Stomach (tissue), 9 donors: ENCODE results near the gene ESPN. TPM values are rescaled to one million over a fixed set of nuclear protein-coding genes. Genes with fewer than 3 reads are reported as not detected.
A peak's percentile ranks its signal among the peaks of the same experiment; 100 is the strongest.

ENCODE experiments used
- DNase-seq, 2 donors: peaks; one replicate each; pipeline versions ENCODE4 v3.0.0 to v3.0.0-alpha.2; 2013 to 2019
- H3K27ac ChIP-seq, 5 donors: fragments of 200-600 bp in 4 of 5; sonication (generic) in 4 of 5; one replicate each; pipeline ENCODE4 v1.5.1; 2013 to 2019; ENCODE audit warnings: mild to moderate bottlenecking in 1 of 5, moderate library complexity in 1 of 5
- H3K27me3 ChIP-seq, 3 donors: fragments of 200-600 bp; sonication (generic); one replicate each; pipeline ENCODE4 v1.5.1; 2017 to 2019; ENCODE audit warnings: mixed run types in 1 of 3
- H3K36me3 ChIP-seq, 4 donors: fragments of 200-600 bp; sonication (generic); 1 replicate in 3 of 4; 2 replicates in 1 of 4; pipeline ENCODE4 v1.5.1; 2016 to 2019
- H3K4me1 ChIP-seq, 4 donors: fragments of 200-600 bp; sonication (generic); one replicate each; pipeline ENCODE4 v1.5.1; 2016 to 2019
- H3K4me3 ChIP-seq, 4 donors: fragments of 200-600 bp; sonication (generic) in 3 of 4; one replicate each; pipeline ENCODE4 v1.5.1; 2016 to 2019; ENCODE audit warnings: mild to moderate bottlenecking in 1 of 4
- H3K9me3 ChIP-seq, 4 donors: fragments of 200-600 bp; sonication (generic); one replicate each; pipeline ENCODE4 v1.5.1; 2016 to 2019
- CTCF ChIP-seq, 7 experiments: fragments of 450-650 bp in 4 of 7; fragments of 200-600 bp in 3 of 7; sonication (generic) in 3 of 7; IDR thresholded peaks; one replicate each; pipeline ENCODE4 v1.5.1; 2016 to 2019; ENCODE audit warnings: antibody characterized with exemption in 7 of 7, control low read depth in 2 of 7, mild to moderate bottlenecking in 1 of 7
- EP300 ChIP-seq: sonication (generic); formaldehyde crosslinking; IDR thresholded peaks from one replicate; pipeline ENCODE4 v1.6.1; 2017; ENCODE audit warnings: antibody characterized with exemption
- POLR2A ChIP-seq, 4 donors: fragments of 450-650 bp; IDR thresholded peaks; one replicate each; pipeline ENCODE4 v1.6.1; 2016; ENCODE audit warnings: antibody characterized with exemption in 4 of 4, control low read depth in 2 of 4, mild to moderate bottlenecking in 1 of 4, moderate library complexity in 1 of 4
- POLR2AphosphoS5 ChIP-seq, 3 donors: sonication (generic); formaldehyde crosslinking; IDR thresholded peaks; one replicate each; pipeline ENCODE4 v1.6.1; 2016; ENCODE audit warnings: antibody characterized with exemption in 3 of 3
- WGBS, 5 donors: extraction: QIAGEN DNeasy Blood & Tissue Kit in 3 of 5; methylation state at CpG; one replicate each; pipeline versions ENCODE4 v1.1.5 to v1.1.7; 2013 to 2018; 5-methylcytosine and 5-hydroxymethylcytosine counted together
- intact Hi-C: fragments of 100-400 bp; cut with DNase I; formaldehyde crosslinking; loops from one replicate; pipeline ENCODE4 v1.15.1; 2023; ENCODE audit warnings: low total_unique reads
- polyA plus RNA-seq, 3 donors: library from polyadenylated mRNA; stranded (reverse); fragments of 200-250 nt; gene quantifications; one replicate each; pipeline ENCODE4 v1.2.3, GENCODE V29; 2013
- total RNA-seq, 5 donors: library from RNA; depleted of rRNA; stranded (reverse); fragments of >200 nt; gene quantifications; one replicate each; pipeline versions ENCODE4 v1.1.0 to v1.2.3, GENCODE V29; 2014 to 2016
- donor health status: healthy with polysubstance abuse.
- donor health status: Bipolar disorder and iron deficiency.
- donor health status: healthy.

ESPN gene
- total and polyA plus RNA-seq, 8 donors = 1.5 to 68.4 (median 4.8) TPM; not detected in 2

- Histone ChIP-seq H3K4me1 (peaks cover 0 to 25% (median 17%) of the 10 kb centered on the region in 4 donors), H3K36me3 (peaks cover 3 to 55% (median 37%) of the 10 kb centered on the region in 4 donors), H3K4me3 (peak overlapping the region in 3 of 4 donors; percentile 20 to 33 (median 29)), H3K9me3 (no peaks in the 10 kb centered on the region), H3K27ac (peak overlapping the region in 1 of 5 donors; percentile 2), H3K27me3 (peaks cover 0 to 60% (median 12%) of the 10 kb centered on the region in 3 donors)
- DNase-seq = no peak
- WGBS, 5 donors = 51 to 65% (median 60%) methylated on average over 3 to 21 of the region's 21 CpGs; no CpG with 5 or more reads in 1 of the 5 donors
- intact Hi-C loops = no loop called here
- TF ChIP-seq POLR2AphosphoS5 (IDR thresholded peaks at IDR 0.05) (no peak), EP300 (no peak), POLR2A (IDR thresholded peaks at IDR 0.05) (no peak), CTCF (IDR thresholded peaks at IDR 0.05) (no peak)
Observed at GRCh38 chr1:6465461-6466005, 41.0 kb downstream of the ESPN start.

- no peak for TF ChIP-seq POLR2AphosphoS5 (IDR thresholded peaks at IDR 0.05)
- TF ChIP-seq POLR2A (IDR thresholded peaks at IDR 0.05) = no peak
- TF ChIP-seq CTCF (IDR thresholded peaks at IDR 0.05) = no peak
- TF ChIP-seq EP300 = no peak
- H3K9me3 ChIP-seq = no peaks in the 10 kb centered on the region
- peak in 1 of 2 donors; percentile 54 for DNase-seq
- peaks cover 0 to 20% (median 15%) of the 10 kb centered on the region in 4 donors for H3K4me1 ChIP-seq
- peaks cover 3 to 60% (median 39%) of the 10 kb centered on the region in 4 donors for H3K36me3 ChIP-seq
- peaks cover 0 to 55% (median 11%) of the 10 kb centered on the region in 3 donors for H3K27me3 ChIP-seq
- 23 to 41% (median 30%) methylated on average over 25 to 43 of the region's 43 CpGs for WGBS, 5 donors
- H3K4me3 ChIP-seq = peak within 1 kb of the TSS in 3 of 4 donors; percentile 20 to 33 (median 29)
- intact Hi-C loops = no loop called here
- peak within 1 kb of the TSS in 1 of 5 donors; percentile 2 for H3K27ac ChIP-seq
Observed at GRCh38 chr1:6466023-6466422, 41.4 kb downstream of the ESPN start, which contains the start of gene TNFRSF25. Gene TNFRSF25, minus strand, starts transcription at chr1:6466173. Its CDS starts 66 bp downstream, at chr1:6466107.

GRCh38 chr1:6466751-6467150, 42.2 kb downstream of the ESPN start:
- intact Hi-C loops = no loop called here
- H3K9me3 ChIP-seq = no peaks in the 10 kb centered on the region
- no peak overlapping the region for H3K4me3 ChIP-seq
- DNase-seq = no peak
- peaks cover 0 to 16% (median 11%) of the 10 kb centered on the region in 4 donors for H3K4me1 ChIP-seq
- H3K27me3 ChIP-seq = peaks cover 0 to 48% (median 11%) of the 10 kb centered on the region in 3 donors
- no peak overlapping the region for H3K27ac ChIP-seq
- WGBS, 5 donors = 89 to 99% (median 96%) methylated on average over 5 of the region's 5 CpGs
- no peak for TF ChIP-seq POLR2A (IDR thresholded peaks at IDR 0.05)
- TF ChIP-seq POLR2AphosphoS5 (IDR thresholded peaks at IDR 0.05) = no peak
- TF ChIP-seq CTCF (IDR thresholded peaks at IDR 0.05) = no peak
- TF ChIP-seq EP300 = no peak
- H3K36me3 ChIP-seq = peaks cover 3 to 56% (median 37%) of the 10 kb centered on the region in 4 donors

- Histone ChIP-seq H3K4me1 (peaks cover 0 to 18% (median 11%) of the 10 kb centered on the region in 4 donors), H3K9me3 (no peaks in the 10 kb centered on the region), H3K4me3 (no peak overlapping the region), H3K27me3 (peaks cover 0 to 43% (median 11%) of the 10 kb centered on the region in 3 donors), H3K27ac (no peak overlapping the region), H3K36me3 (peaks cover 3 to 55% (median 39%) of the 10 kb centered on the region in 4 donors)
- no peak for TF ChIP-seq POLR2AphosphoS5 (IDR thresholded peaks at IDR 0.05)
- no peak for DNase-seq
- WGBS, 5 donors = 91 to 97% (median 95%) methylated on average over 12 of the region's 12 CpGs
- intact Hi-C loops = no loop called here
Observed at GRCh38 chr1:6467224-6467623, 42.6 kb downstream of the ESPN start.
